ENCODE data around the gene SPRING1. TPM values are rescaled to one million over a fixed set of nuclear protein-coding genes. Genes with fewer than 3 reads are reported as not detected.

SPRING1 gene
- total and polyA plus RNA-seq, 2 of the 13 experiments (the other 11 are each of a cell fraction or from before 2014, with no cell fraction given): 20.0 to 51.8 TPM

DNA sequence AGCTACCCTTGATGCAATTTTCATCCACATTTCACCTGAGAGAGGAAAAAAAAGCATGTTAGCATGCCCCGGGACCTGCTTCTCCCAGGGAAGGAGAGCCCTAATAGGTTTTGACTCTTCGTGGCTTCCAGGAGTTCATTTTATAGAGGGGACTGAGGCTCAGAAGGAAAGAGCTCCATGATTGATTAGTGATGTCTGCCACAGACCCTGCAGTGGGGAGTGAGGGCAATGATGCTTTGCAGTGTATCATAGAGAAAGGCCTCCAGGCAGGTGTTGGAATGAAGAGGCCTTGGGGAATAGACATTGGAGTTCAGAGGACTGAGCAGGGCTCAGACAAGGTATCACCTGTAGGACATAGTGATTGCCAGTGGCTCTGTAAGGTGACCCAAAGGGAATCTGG is 41.7 kb upstream of the SPRING1 start:
- no peak for FAIRE-seq
- H3K27me3 ChIP-seq (ENCODE audit: control insufficient read depth in 1 of 2, insufficient read depth in 2 of 2, low read length in 2 of 2): no peaks in the 10 kb centered on the region
- WGBS (ENCODE audit: low lambda C conversion rate): 83% methylated on average over 2 of the region's 2 CpGs

DNA sequence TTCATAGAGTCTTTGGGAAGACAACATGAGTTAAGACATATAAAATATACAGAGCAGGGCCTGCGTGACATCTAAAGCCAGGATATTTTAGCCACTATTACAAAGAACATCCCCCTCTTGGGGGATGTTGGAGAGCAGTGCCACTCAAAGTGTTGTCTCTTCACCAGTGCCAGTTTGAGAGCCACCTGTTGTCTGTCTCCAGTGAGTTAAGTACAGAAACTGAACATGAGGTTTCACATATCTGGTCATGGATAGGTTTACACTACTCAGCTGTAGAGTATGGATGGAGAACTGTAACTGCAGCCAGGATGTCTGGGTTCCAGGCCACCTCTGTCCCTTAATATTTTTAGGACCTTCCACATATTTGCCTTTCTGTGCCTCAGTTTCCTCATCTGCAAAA is 39.4 kb upstream of the SPRING1 start:
- intact Hi-C loops (cut with micrococcal nuclease; ENCODE audit: unreplicated experiment) (no loop called here), in situ Hi-C loops (cut with HindIII; ENCODE audit: extremely low pct_ligation_motif_present, low pct_unique_long_range_greater_than_20kb) (no loop called here)
- BruUV-seq (replicated peaks): no TSS peak

More for the DNA sequence above, 41.7 kb upstream of the SPRING1 start:
- H2AFZ ChIP-seq (ENCODE audit: low read length): no peak overlapping the region
- no peak overlapping the region for H3K4me3 ChIP-seq (replicated peaks in 1 of 3; ENCODE audit: insufficient read depth in 1 of 3, low read depth in 2 of 3, low read length in 3 of 3)
- H3K9me3 ChIP-seq (ENCODE audit: low read length): no peaks in the 10 kb centered on the region
- H3K4me1 ChIP-seq (ENCODE audit: insufficient read depth, low read length): no peaks in the 10 kb centered on the region
- ChIA-PET POLR2A (no interaction called here), CTCF (ENCODE audit: low intra/inter-chr PET ratio, low total read pairs) (no interaction called here)
- H4K20me1 ChIP-seq (ENCODE audit: insufficient read depth, low read length): no peaks in the 10 kb centered on the region
- DNase-seq (ENCODE audit: low spot score) (no peak), ATAC-seq (no peak)
- H3K4me2 ChIP-seq (ENCODE audit: low read depth, low read length): no peak overlapping the region
- no TSS peak for BruUV-seq (replicated peaks)
- intact Hi-C loops (cut with micrococcal nuclease; ENCODE audit: unreplicated experiment): no loop called here
- H3K36me3 ChIP-seq (replicated peaks in 1 of 2; ENCODE audit: control insufficient read depth in 1 of 2, insufficient read depth in 2 of 2, low read length in 2 of 2): peaks cover 0 to 1% of the 10 kb centered on the region in 2 experiments; a peak in 2 of 5 replicates
- no peak overlapping the region for H3K27ac ChIP-seq (ENCODE audit: extremely low read length, insufficient read depth, low read length)
- H3K9ac ChIP-seq (ENCODE audit: insufficient read depth, low read depth, low read length): no peak overlapping the region
- H3K79me2 ChIP-seq (ENCODE audit: insufficient read depth, low read length): no peaks in the 10 kb centered on the region
- in situ Hi-C loops (cut with HindIII; ENCODE audit: extremely low pct_ligation_motif_present, low pct_unique_long_range_greater_than_20kb): no loop called here
- TF ChIP-seq ZFYVE20 (CRISPR knock-in tag; IDR thresholded peaks at IDR 0.05; ENCODE audit: borderline replicate concordance, low read depth) (no peak), ZNF274 (CRISPR knock-in tag; IDR thresholded peaks at IDR 0.05) (no peak), ZBTB42 (CRISPR knock-in tag; IDR thresholded peaks at IDR 0.05) (no peak)
- TF ChIP-seq, protein P1, sequence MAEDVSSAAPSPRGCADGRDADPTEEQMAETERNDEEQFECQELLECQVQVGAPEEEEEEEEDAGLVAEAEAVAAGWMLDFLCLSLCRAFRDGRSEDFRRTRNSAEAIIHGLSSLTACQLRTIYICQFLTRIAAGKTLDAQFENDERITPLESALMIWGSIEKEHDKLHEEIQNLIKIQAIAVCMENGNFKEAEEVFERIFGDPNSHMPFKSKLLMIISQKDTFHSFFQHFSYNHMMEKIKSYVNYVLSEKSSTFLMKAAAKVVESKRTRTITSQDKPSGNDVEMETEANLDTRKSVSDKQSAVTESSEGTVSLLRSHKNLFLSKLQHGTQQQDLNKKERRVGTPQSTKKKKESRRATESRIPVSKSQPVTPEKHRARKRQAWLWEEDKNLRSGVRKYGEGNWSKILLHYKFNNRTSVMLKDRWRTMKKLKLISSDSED (CRISPR knock-in tag; IDR thresholded peaks at IDR 0.05): no peak

More for the DNA sequence above, 39.4 kb upstream of the SPRING1 start:
- no peaks in the 10 kb centered on the region for H3K9me3 ChIP-seq (ENCODE audit: low read length)
- H2AFZ ChIP-seq (ENCODE audit: low read length): no peak overlapping the region
- H3K36me3 ChIP-seq (replicated peaks in 1 of 2; ENCODE audit: control insufficient read depth in 1 of 2, insufficient read depth in 2 of 2, low read length in 2 of 2): no peaks in the 10 kb centered on the region
- no peaks in the 10 kb centered on the region for H4K20me1 ChIP-seq (ENCODE audit: insufficient read depth, low read length)
- 100% methylated on average over 1 of the region's 1 CpG for WGBS (ENCODE audit: low lambda C conversion rate)
- ChIA-PET POLR2A (no interaction called here), CTCF (ENCODE audit: low intra/inter-chr PET ratio, low total read pairs) (no interaction called here)
- FAIRE-seq (no peak), ATAC-seq (no peak), DNase-seq (ENCODE audit: low spot score) (no peak)
- H3K4me3 ChIP-seq (replicated peaks in 1 of 3; ENCODE audit: insufficient read depth in 1 of 3, low read depth in 2 of 3, low read length in 3 of 3): no peak overlapping the region
- no peaks in the 10 kb centered on the region for H3K27me3 ChIP-seq (ENCODE audit: control insufficient read depth in 1 of 2, insufficient read depth in 2 of 2, low read length in 2 of 2)
- no peak for TF ChIP-seq ZNF558 (CRISPR knock-in tag; IDR thresholded peaks at IDR 0.05; ENCODE audit: borderline replicate concordance)
- no peak overlapping the region for H3K4me2 ChIP-seq (ENCODE audit: low read depth, low read length)
- H3K4me1 ChIP-seq (ENCODE audit: insufficient read depth, low read length): no peaks in the 10 kb centered on the region
- H3K79me2 ChIP-seq (ENCODE audit: insufficient read depth, low read length): no peaks in the 10 kb centered on the region
- no peak overlapping the region for H3K9ac ChIP-seq (ENCODE audit: insufficient read depth, low read depth, low read length)
- H3K27ac ChIP-seq (ENCODE audit: extremely low read length, insufficient read depth, low read length): no peak overlapping the region

All from HepG2 (cell line).